CD4-positive, alpha-beta T cell treated with Interleukin-2 at 100 ng/mL for 4 hours (primary cell): ENCODE data around the gene SYT5.
A peak's percentile ranks its signal among the peaks of the same experiment; 100 is the strongest.
"Not testable (repeated sequence)": the region's sequence is repeated elsewhere in the genome, so short reads cannot be mapped to it uniquely, and the experiment has no call there.

Experiments
- DNase-seq: peaks from one replicate; pipeline ENCODE4 v3.0.0-alpha.2; 2020; ENCODE audit warnings: low spot score

Gene SYT5

GRCh38 chr19:55179606-55180484 lies at the start of gene SYT5:
Gene SYT5 (minus strand): TSS chr19:55180289. CDS start chr19:55179041, 1,248 bp downstream.
- DNase-seq = peak; percentile 61

- DNase-seq = no peak
Observed at GRCh38 chr19:55229789-55230182, 49.7 kb upstream of the SYT5 start.

GRCh38 chr19:55229145-55229788 lies 49.2 kb upstream of the SYT5 start:
- no peak for DNase-seq

GRCh38 chr19:55228403-55229031 lies 48.4 kb upstream of the SYT5 start, which contains the start of gene TMEM86B:
Gene TMEM86B (minus strand): TSS chr19:55228763. CDS start chr19:55228741, 22 bp downstream.
- DNase-seq = no peak

GRCh38 chr19:55228015-55228391 lies 47.9 kb upstream of the SYT5 start:
- DNase-seq = no peak

GRCh38 chr19:55227241-55228014 lies 47.3 kb upstream of the SYT5 start:
- DNase-seq = no peak

- no peak for DNase-seq
Observed at GRCh38 chr19:55226788-55227187, 46.7 kb upstream of the SYT5 start.

GRCh38 chr19:55226273-55226672 lies 46.2 kb upstream of the SYT5 start:
- DNase-seq = no peak

- no peak for DNase-seq
Observed at GRCh38 chr19:55225415-55225958, 45.4 kb upstream of the SYT5 start.

GRCh38 chr19:55224679-55225414 lies 44.8 kb upstream of the SYT5 start:
- DNase-seq = not testable (repeated sequence)

GRCh38 chr19:55224038-55224665 lies 44.1 kb upstream of the SYT5 start:
- no peak for DNase-seq

- DNase-seq = no peak
Observed at GRCh38 chr19:55223291-55224037, 43.4 kb upstream of the SYT5 start.

- DNase-seq = no peak
Observed at GRCh38 chr19:55220525-55220924, 40.4 kb upstream of the SYT5 start.

GRCh38 chr19:55216461-55217198 lies 36.5 kb upstream of the SYT5 start:
- peak; percentile 37 for DNase-seq

- no peak for DNase-seq
Observed at GRCh38 chr19:55213547-55213946, 33.5 kb upstream of the SYT5 start.

- DNase-seq = peak; percentile 38
Observed at GRCh38 chr19:55212447-55212846, 32.4 kb upstream of the SYT5 start.

GRCh38 chr19:55209693-55210472 lies 29.8 kb upstream of the SYT5 start:
- DNase-seq = no peak
